Measurements from ENCODE around the gene WDR59. TPM values are rescaled to one million over a fixed set of nuclear protein-coding genes. Genes with fewer than 3 reads are reported as not detected.
"Not testable (repeated sequence)": the region's sequence is repeated elsewhere in the genome, so short reads cannot be mapped to it uniquely, and the experiment has no call there.

Gene WDR59
- total RNA-seq, 2 donors from 2014 or later = 90.2 to 112 TPM

DNA sequence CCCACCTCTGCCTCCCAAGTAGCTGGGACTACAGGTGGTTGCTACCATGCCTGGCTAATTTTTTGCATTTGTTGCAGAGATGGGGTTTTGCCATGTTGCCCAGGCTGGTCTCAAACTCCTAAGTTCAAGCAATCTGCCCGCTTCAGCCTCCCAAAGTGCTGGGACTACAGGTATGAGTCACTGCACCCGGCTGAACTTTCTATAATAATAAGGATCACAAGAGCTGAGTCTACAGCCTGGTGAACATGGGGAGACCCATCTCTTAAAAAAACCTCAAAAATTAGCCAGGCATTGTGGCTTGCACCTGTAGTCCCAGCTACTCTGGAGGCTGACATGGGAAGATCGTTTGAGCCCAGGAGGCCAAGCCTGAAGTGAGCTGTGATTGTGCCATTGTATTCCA, 53.5 kb downstream of the WDR59 start:
- no peak overlapping the region for H3K4me3 Mint-ChIP-seq
- peaks cover 10% of the 10 kb centered on the region for H3K36me3 Mint-ChIP-seq (ENCODE audit: low read depth)
- no peaks in the 10 kb centered on the region for H3K27me3 Mint-ChIP-seq
- H3K4me1 Mint-ChIP-seq = peaks cover 4% of the 10 kb centered on the region
- ATAC-seq = no peak
- H3K27ac Mint-ChIP-seq = no peak overlapping the region
- DNase-seq = no peak
- no peaks in the 10 kb centered on the region for H3K9me3 ChIP-seq (ENCODE audit: control insufficient read depth, low read length, poor library complexity, severe bottlenecking)

DNA sequence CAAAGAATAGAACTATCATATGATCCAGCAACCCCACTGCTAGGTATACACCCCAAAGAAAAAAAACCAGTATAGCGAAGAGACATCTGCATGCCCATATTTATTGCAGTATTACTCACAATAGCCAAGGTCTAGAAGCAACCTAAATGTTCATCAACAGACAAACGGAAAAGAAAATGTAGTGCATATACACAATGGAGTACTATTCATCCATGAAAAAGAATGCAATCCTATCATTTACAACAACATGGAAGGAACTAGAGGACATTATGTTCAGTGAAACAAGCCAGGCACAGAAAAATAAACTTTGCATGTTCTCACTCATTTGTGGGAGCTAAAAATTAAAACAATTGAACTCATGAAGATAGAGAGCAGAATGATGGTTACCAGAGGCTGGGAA, 55.3 kb downstream of the WDR59 start:
- H3K9me3 ChIP-seq (ENCODE audit: control insufficient read depth, low read length, poor library complexity, severe bottlenecking) = no peaks in the 10 kb centered on the region
- no peak overlapping the region for H3K4me3 Mint-ChIP-seq
- no peaks in the 10 kb centered on the region for H3K27me3 Mint-ChIP-seq
- peaks cover 10% of the 10 kb centered on the region for H3K36me3 Mint-ChIP-seq (ENCODE audit: low read depth)
- H3K4me1 Mint-ChIP-seq = peaks cover 4% of the 10 kb centered on the region
- H3K27ac Mint-ChIP-seq = no peak overlapping the region
- ATAC-seq (no peak), DNase-seq (no peak)

DNA sequence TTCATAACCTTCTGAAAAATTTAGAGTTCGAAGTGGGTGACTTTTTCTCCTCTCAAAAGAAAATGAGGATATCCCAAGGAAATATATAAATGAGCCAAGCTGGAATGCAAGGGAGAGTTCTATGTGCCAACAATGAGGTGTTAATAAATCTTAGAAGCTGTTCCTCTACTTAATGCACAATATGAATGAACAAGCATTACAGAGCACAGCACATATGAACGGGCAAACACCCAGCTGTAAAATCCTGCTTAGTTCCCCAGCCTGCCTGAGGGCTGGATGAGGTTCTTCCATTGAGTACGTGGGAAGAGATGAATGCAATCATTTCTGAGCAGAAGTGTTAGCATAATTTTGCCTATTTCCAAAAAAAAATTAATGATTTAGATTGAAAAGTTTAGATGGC, 58.1 kb downstream of the WDR59 start:
- H3K9me3 ChIP-seq (ENCODE audit: control insufficient read depth, low read length, poor library complexity, severe bottlenecking) = no peaks in the 10 kb centered on the region
- Mint-ChIP-seq H3K4me3 (no peak overlapping the region), H3K27ac (no peak overlapping the region), H3K36me3 (ENCODE audit: low read depth) (peaks cover 8% of the 10 kb centered on the region), H3K27me3 (no peaks in the 10 kb centered on the region), H3K4me1 (peaks cover 4% of the 10 kb centered on the region)
- ATAC-seq (no peak), DNase-seq (no peak)

DNA sequence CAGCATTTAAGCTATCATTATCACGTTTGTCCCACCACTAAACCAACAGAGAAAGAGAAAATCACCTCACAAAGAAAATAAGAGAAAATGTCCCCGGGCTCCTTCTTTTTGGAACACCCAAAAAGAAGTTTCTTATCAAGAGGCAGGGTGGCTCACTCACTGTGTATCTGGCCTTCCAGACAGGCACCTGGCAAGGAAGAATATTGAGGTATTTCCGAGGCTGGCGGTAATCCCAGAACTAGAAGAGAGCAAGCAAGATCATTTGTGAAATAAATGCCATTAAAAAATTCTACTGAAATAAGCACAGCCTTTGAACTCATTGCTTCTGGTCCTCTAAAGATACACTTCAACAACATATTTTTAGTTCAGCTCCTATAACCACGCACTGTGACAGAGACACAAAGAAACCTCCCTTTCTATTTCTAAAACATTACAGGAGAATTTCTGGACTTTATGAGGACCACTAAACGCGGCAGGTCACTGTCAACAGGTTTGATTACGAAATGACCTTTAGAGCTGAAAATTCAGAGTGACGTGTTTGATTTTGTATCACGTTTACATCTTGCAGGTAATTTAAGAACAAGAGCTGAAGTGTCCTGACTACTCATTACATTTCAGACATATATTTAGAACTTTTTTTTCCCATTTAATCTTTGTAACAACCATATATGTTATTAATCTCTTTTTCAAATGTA, 61.0 kb downstream of the WDR59 start:
- no peaks in the 10 kb centered on the region for H3K9me3 ChIP-seq (ENCODE audit: control insufficient read depth, low read length, poor library complexity, severe bottlenecking)
- no peak for ATAC-seq
- no peak for DNase-seq
- peaks cover 5% of the 10 kb centered on the region for H3K36me3 Mint-ChIP-seq (ENCODE audit: low read depth)
- H3K4me3 Mint-ChIP-seq = no peak overlapping the region
- H3K4me1 Mint-ChIP-seq = no peaks in the 10 kb centered on the region
- H3K27me3 Mint-ChIP-seq = no peaks in the 10 kb centered on the region
- H3K27ac Mint-ChIP-seq = peak overlapping the region; percentile 14

DNA sequence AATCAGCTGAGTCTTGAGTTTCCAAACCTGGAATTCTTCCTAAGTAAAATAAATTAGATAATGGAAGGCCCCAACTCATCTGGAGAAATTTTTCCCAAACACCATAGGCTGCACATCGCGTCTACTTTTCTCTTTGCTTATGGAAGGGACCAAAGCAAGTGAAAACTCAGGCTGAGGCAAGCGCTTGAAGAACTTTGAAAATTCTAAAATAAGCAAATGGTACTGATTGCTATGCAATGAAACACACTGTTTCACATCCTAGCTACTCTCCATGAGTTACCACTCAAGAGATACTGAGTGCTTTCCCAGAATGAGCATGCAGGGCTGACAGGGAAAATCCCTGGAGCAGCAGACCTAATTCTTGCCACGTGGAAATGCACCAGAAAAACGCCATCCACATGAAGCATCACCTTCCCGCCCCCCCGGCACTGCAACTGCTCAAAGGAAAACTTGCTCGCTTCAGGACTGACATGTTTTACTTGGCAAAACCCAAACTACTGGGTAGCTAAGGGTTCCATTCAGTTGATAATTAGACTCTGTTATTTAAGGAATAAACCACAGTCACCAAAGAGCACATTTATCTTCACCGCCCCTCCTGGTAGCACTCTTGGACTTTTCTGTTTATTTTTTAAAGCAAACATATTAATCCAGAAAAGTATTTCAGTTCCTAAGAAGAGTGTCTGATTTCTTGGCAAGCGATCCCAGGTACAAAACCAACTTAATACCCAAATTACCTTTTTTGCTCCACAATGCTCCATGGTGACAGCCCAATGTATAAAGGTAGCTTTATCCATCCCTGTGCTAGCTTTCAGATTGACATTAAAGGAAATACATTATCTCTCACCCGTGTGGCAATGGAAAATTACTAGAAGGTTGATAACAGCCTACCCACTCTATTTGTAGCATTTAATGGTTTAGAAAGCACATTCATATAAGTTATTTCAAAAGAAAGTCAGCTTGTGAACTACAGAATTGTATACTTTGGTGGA, 62.5 kb downstream of the WDR59 start:
- DNase-seq = no peak
- Mint-ChIP-seq H3K36me3 (ENCODE audit: low read depth) (peaks cover 8% of the 10 kb centered on the region), H3K4me3 (no peak overlapping the region)

DNA sequence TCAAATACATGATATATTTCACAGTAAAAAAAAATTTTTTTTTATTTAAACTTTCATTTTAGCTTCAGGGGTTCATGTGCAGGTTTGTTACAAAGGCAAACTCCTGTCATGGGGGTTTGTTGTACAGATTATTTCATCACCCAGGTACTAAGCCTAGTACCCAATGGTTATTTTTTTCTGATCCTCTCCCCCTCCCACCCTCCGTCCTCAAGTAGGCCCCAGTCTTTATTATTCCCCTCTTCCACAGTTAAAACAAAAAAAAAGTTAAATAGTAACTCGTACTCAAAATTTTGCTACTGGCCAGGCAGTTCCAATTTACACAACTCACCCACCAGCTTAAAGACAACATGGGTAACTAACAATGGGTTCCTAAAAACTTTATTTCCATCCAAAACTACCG, 63.9 kb downstream of the WDR59 start:
- no peak overlapping the region for H3K27ac Mint-ChIP-seq
- peaks cover 8% of the 10 kb centered on the region for H3K36me3 Mint-ChIP-seq (ENCODE audit: low read depth)
- no peaks in the 10 kb centered on the region for H3K4me1 Mint-ChIP-seq
- ATAC-seq (no peak), DNase-seq (no peak)
- no peaks in the 10 kb centered on the region for H3K27me3 Mint-ChIP-seq
- no peaks in the 10 kb centered on the region for H3K9me3 ChIP-seq (ENCODE audit: control insufficient read depth, low read length, poor library complexity, severe bottlenecking)
- H3K4me3 Mint-ChIP-seq = no peak overlapping the region

More for the DNA sequence above, 62.5 kb downstream of the WDR59 start:
- H3K27ac Mint-ChIP-seq = no peak overlapping the region
- H3K27me3 Mint-ChIP-seq = no peaks in the 10 kb centered on the region
- no peaks in the 10 kb centered on the region for H3K4me1 Mint-ChIP-seq
- ATAC-seq = no peak
- no peaks in the 10 kb centered on the region for H3K9me3 ChIP-seq (ENCODE audit: control insufficient read depth, low read length, poor library complexity, severe bottlenecking)

DNA sequence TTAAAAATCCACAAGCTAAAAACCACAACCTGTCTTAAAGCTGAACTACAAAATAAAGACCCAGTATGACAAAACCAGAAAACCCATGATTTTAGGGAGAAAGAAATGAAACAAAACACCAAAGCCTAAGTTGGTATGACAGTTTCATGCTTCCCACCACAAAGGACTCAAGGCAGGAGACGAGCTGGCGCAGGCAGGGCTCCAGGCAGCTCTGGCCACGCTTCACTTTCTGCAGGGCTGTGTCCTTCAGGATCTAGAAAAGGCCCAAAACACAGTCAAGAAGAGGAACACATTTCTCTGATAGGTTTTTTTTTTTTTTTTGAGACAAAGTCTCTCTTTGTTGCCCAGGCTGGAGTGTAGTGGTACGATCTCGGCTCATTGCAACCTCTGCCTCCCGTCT, 75.3 kb downstream of the WDR59 start:
- Mint-ChIP-seq H3K4me3 (peak overlapping the region; percentile 70), H3K27ac (peak overlapping the region; percentile 71), H3K4me1 (peaks cover 2% of the 10 kb centered on the region), H3K36me3 (ENCODE audit: low read depth) (peaks cover 19% of the 10 kb centered on the region), H3K27me3 (no peaks in the 10 kb centered on the region)
- peaks cover 10% of the 10 kb centered on the region for H3K9me3 ChIP-seq (ENCODE audit: control insufficient read depth, low read length, poor library complexity, severe bottlenecking)
- ATAC-seq (no peak), DNase-seq (no peak)

DNA sequence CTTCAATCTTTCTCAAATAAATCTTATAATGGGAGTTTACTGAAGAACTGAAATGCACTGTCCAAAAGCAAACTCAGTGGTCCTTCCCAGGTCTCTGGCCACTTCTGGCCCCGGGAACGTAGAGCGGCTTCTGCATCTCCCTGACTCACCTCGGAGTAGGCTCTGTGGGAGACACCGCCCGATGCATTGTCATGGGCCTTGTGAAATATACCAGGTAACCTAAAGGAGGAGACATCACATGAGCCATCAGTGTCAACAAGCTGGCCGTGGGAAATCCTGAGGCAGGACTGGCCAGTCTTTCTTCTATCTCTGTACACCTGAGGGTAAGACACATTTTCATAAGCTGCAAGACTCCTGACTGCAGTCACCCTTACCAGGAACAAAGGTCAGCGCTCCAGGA, 76.2 kb downstream of the WDR59 start:
- Mint-ChIP-seq H3K36me3 (ENCODE audit: low read depth) (peaks cover 14% of the 10 kb centered on the region), H3K4me3 (peak overlapping the region; percentile 70), H3K27ac (peak overlapping the region; percentile 71)
- not testable (repeated sequence) for H3K4me1 Mint-ChIP-seq; H3K9me3 ChIP-seq (ENCODE audit: control insufficient read depth, low read length, poor library complexity, severe bottlenecking); H3K27me3 Mint-ChIP-seq; DNase-seq
- ATAC-seq = peak; percentile 50

DNA sequence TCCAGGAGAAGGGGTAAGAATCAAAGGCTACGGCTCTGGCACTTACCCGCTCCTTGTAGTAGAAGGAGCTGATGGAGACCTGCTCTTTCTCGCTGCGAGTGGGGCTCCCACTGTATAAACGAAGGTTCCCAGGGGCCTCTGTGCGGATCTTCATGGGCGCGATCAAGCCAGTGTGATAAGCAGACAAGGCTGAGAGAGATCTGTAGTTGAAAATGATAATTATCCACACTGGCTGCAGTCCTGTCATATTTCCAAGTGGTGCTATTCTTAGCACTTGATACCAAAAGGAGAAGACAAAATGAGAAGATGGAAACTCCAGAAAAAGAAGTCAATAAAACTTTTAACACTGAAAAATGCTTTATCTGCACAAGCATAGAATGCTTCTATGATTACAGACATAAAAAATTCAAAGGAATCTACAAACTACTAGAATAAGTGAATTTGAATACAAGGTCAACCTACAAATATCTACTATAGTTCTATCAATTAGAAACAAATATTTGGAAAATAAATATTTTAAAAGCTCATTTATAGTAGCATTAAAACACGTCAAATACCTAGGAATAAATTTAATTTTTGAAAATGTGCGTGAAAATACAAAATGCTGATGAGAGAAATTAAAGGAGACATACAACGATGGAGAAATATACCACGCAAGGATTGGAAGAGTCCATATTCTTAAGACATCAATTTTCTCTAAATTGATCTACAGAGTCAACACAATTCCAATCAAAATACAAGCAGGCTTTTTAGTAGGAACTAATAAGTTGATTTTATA, 80.8 kb downstream of the WDR59 start:
- Mint-ChIP-seq H3K27ac (no peak overlapping the region), H3K4me1 (peaks cover 8% of the 10 kb centered on the region), H3K27me3 (no peaks in the 10 kb centered on the region), H3K4me3 (no peak overlapping the region), H3K36me3 (ENCODE audit: low read depth) (peaks cover 6% of the 10 kb centered on the region)
- H3K9me3 ChIP-seq (ENCODE audit: control insufficient read depth, low read length, poor library complexity, severe bottlenecking) = no peaks in the 10 kb centered on the region
- ATAC-seq = no peak
- no peak for DNase-seq

DNA sequence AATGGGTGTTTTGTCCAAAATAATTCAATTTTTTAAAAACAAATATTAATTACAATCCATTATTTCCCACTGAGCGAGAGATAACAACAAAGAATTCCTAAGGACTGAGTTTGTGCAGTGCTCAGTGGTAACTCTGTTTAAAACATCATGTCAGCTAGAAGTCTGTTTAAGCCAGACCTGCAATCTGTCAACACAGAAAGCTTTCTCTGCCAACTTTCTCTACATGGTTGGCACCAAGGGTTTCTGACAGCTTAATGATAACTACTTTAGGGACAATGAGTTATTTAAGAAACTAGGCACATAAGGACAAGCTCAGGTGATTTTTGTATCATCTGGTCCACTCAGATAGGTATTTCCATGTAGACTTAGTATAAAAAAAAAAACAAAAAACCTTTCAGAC, 81.8 kb downstream of the WDR59 start:
- H3K9me3 ChIP-seq (ENCODE audit: control insufficient read depth, low read length, poor library complexity, severe bottlenecking) = no peaks in the 10 kb centered on the region
- Mint-ChIP-seq H3K36me3 (ENCODE audit: low read depth) (peaks cover 8% of the 10 kb centered on the region), H3K4me1 (peaks cover 8% of the 10 kb centered on the region), H3K27me3 (no peaks in the 10 kb centered on the region), H3K4me3 (no peak overlapping the region), H3K27ac (no peak overlapping the region)
- no peak for DNase-seq
- no peak for ATAC-seq

DNA sequence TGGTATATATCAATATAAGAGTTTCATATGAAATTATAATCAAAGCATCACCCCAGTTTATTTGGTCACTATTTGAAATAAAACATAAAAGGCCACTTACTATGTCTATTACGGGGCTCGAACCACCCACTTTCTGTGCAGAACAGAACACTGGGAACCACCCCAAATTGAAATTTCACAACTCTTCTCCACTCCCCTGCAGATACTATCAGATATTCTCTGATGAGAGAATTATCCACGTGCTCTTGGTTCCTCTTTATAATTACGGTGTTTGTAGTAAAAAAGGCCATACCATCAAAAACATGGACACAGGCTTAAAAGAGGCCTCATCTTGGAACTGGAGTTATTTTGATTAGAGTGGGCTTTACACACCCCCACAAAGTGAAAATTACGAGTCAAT, 82.8 kb downstream of the WDR59 start:
- no peak overlapping the region for H3K4me3 Mint-ChIP-seq
- ATAC-seq = no peak
- peaks cover 8% of the 10 kb centered on the region for H3K4me1 Mint-ChIP-seq

DNA sequence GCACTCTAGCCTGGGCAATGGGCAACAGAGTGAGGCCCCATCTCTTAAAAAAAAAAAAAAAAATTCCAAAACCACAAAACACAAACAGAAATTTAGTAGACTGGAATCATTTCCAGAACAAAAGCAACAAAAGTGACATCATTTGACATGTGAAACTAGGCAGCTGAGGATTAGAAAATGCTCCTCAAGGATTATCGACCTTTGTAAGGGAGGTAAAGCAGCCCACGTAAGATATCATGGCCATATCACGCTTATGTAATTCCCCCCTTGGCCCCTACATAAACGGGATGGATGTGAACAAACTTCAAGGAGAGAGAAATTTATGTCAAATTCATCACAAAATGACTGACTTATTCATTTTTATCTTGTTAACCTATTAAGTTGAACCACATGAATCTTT, 83.3 kb downstream of the WDR59 start:
- no peak overlapping the region for H3K27ac Mint-ChIP-seq
- H3K4me3 Mint-ChIP-seq = no peak overlapping the region
- DNase-seq (no peak), ATAC-seq (no peak)
- peaks cover 8% of the 10 kb centered on the region for H3K4me1 Mint-ChIP-seq
- no peaks in the 10 kb centered on the region for H3K9me3 ChIP-seq (ENCODE audit: control insufficient read depth, low read length, poor library complexity, severe bottlenecking)
- H3K36me3 Mint-ChIP-seq (ENCODE audit: low read depth) = peaks cover 9% of the 10 kb centered on the region
- no peaks in the 10 kb centered on the region for H3K27me3 Mint-ChIP-seq

More for the DNA sequence above, 82.8 kb downstream of the WDR59 start:
- H3K27me3 Mint-ChIP-seq = no peaks in the 10 kb centered on the region
- H3K27ac Mint-ChIP-seq = no peak overlapping the region
- H3K9me3 ChIP-seq (ENCODE audit: control insufficient read depth, low read length, poor library complexity, severe bottlenecking) = no peaks in the 10 kb centered on the region
- peaks cover 9% of the 10 kb centered on the region for H3K36me3 Mint-ChIP-seq (ENCODE audit: low read depth)
- no peak for DNase-seq

DNA sequence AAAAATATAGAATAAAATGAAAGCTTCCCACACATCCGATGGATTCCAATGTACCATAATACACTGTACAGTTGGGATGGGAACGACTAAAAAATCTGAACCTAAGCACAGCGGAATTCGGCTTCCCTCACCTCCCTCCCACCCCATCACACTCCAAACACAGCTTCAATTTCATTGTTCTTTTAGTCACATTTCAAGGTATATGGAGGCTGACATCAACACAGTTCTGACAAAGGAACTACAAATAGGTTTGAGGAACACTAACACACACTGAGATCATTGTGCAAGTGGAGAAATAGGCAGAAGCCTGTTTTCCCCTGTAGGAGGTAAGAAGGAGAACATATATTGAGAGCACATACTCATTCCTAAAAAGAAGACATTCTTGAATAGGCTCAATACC, 85.1 kb downstream of the WDR59 start:
- H3K4me1 Mint-ChIP-seq = peaks cover 12% of the 10 kb centered on the region
- DNase-seq = no peak
- ATAC-seq = no peak
- H3K27ac Mint-ChIP-seq = no peak overlapping the region
- no peaks in the 10 kb centered on the region for H3K27me3 Mint-ChIP-seq
- peaks cover 9% of the 10 kb centered on the region for H3K36me3 Mint-ChIP-seq (ENCODE audit: low read depth)
- no peaks in the 10 kb centered on the region for H3K9me3 ChIP-seq (ENCODE audit: control insufficient read depth, low read length, poor library complexity, severe bottlenecking)
- peak overlapping the region; percentile 43 for H3K4me3 Mint-ChIP-seq
